Measurements from ENCODE around the gene SLC18A2.

SLC18A2 gene

GRCh38 chr10:117260084-117260483 lies 19.2 kb downstream of the SLC18A2 start:
- POLR2A ChIA-PET: no interaction called here
- WGBS (ENCODE audit: insufficient coverage): 74% methylated on average over 3 of the region's 4 CpGs
- DNase-seq: peak in 1 of 3 donors; percentile 23
- no peaks in the 10 kb centered on the region for H3K9me3 ChIP-seq (ENCODE audit: control extremely low read depth in 1 of 5, control insufficient read depth in 4 of 5, insufficient read depth in 2 of 5, low read depth in 1 of 5, low read length in 4 of 5)
- CTCF ChIA-PET: no interaction called here
- H3K4me1 ChIP-seq (ENCODE audit: control extremely low read depth in 1 of 4, control insufficient read depth in 4 of 4, insufficient read depth in 4 of 4, low read length in 3 of 4): peaks cover 2 to 24% (median 14%) of the 10 kb centered on the region in 4 experiments
- no peak overlapping the region for H3K4me3 ChIP-seq (ENCODE audit: control insufficient read depth in 1 of 7, extremely low read depth in 1 of 7, insufficient read depth in 4 of 7, low read depth in 2 of 7, low read length in 6 of 7)
- H3K36me3 ChIP-seq (ENCODE audit: control insufficient read depth in 4 of 4, insufficient read depth in 4 of 4, low read length in 3 of 4): peaks cover 0 to 31% (median 13%) of the 10 kb centered on the region in 4 experiments
- no peaks in the 10 kb centered on the region for H3K27me3 ChIP-seq (replicated peaks in 2 of 5; ENCODE audit: control insufficient read depth in 4 of 5, insufficient read depth in 5 of 5, low read length in 4 of 5)
- no peak overlapping the region for H3K27ac ChIP-seq (ENCODE audit: insufficient read depth in 1 of 2, low read depth in 1 of 2, low read length in 2 of 2, poor library complexity in 1 of 2, severe bottlenecking in 2 of 2)

GRCh38 chr10:117261501-117261900 lies 20.6 kb downstream of the SLC18A2 start:
- ChIA-PET POLR2A (interaction anchor here (0.6 kb wide), 1 partner anchor 33 kb away, joined by 3 read pairs; no protein-coding TSS in a partner anchor), CTCF (interaction anchor here (0.8 to 1.3 kb wide), 2 partner anchors 10 to 18 kb away, joined by 3 read pairs; no protein-coding TSS in a partner anchor)
- no peaks in the 10 kb centered on the region for H3K27me3 ChIP-seq (replicated peaks in 2 of 5; ENCODE audit: control insufficient read depth in 4 of 5, insufficient read depth in 5 of 5, low read length in 4 of 5)
- no peak overlapping the region for H3K4me3 ChIP-seq (ENCODE audit: control insufficient read depth in 1 of 7, extremely low read depth in 1 of 7, insufficient read depth in 4 of 7, low read depth in 2 of 7, low read length in 6 of 7)
- DNase-seq: no peak
- no peaks in the 10 kb centered on the region for H3K9me3 ChIP-seq (ENCODE audit: control extremely low read depth in 1 of 5, control insufficient read depth in 4 of 5, insufficient read depth in 2 of 5, low read depth in 1 of 5, low read length in 4 of 5)
- 95% methylated on average over 3 of the region's 3 CpGs for WGBS (ENCODE audit: insufficient coverage)
- H3K36me3 ChIP-seq (ENCODE audit: control insufficient read depth in 4 of 4, insufficient read depth in 4 of 4, low read length in 3 of 4): peaks cover 0 to 23% (median 11%) of the 10 kb centered on the region in 4 experiments
- H3K27ac ChIP-seq (ENCODE audit: insufficient read depth in 1 of 2, low read depth in 1 of 2, low read length in 2 of 2, poor library complexity in 1 of 2, severe bottlenecking in 2 of 2): no peak overlapping the region
- peaks cover 2 to 24% (median 14%) of the 10 kb centered on the region in 4 experiments for H3K4me1 ChIP-seq (ENCODE audit: control extremely low read depth in 1 of 4, control insufficient read depth in 4 of 4, insufficient read depth in 4 of 4, low read length in 3 of 4)

- peaks cover 2 to 24% (median 14%) of the 10 kb centered on the region in 4 experiments for H3K4me1 ChIP-seq (ENCODE audit: control extremely low read depth in 1 of 4, control insufficient read depth in 4 of 4, insufficient read depth in 4 of 4, low read length in 3 of 4)
- H3K9me3 ChIP-seq (ENCODE audit: control extremely low read depth in 1 of 5, control insufficient read depth in 4 of 5, insufficient read depth in 2 of 5, low read depth in 1 of 5, low read length in 4 of 5): no peaks in the 10 kb centered on the region
- H3K36me3 ChIP-seq (ENCODE audit: control insufficient read depth in 4 of 4, insufficient read depth in 4 of 4, low read length in 3 of 4): peaks cover 0 to 17% (median 8%) of the 10 kb centered on the region in 4 experiments
- no peak for DNase-seq
- ChIA-PET CTCF (interaction anchor here (0.7 to 1.3 kb wide), 6 partner anchors 9 to 187 kb away, joined by 3 to 5 read pairs (median 3); no protein-coding TSS in a partner anchor), POLR2A (no interaction called here)
- H3K27ac ChIP-seq (ENCODE audit: insufficient read depth in 1 of 2, low read depth in 1 of 2, low read length in 2 of 2, poor library complexity in 1 of 2, severe bottlenecking in 2 of 2): no peak overlapping the region
- H3K27me3 ChIP-seq (replicated peaks in 2 of 5; ENCODE audit: control insufficient read depth in 4 of 5, insufficient read depth in 5 of 5, low read length in 4 of 5): no peaks in the 10 kb centered on the region
- WGBS (ENCODE audit: insufficient coverage): 97% methylated on average over 9 of the region's 10 CpGs
- no peak overlapping the region for H3K4me3 ChIP-seq (ENCODE audit: control insufficient read depth in 1 of 7, extremely low read depth in 1 of 7, insufficient read depth in 4 of 7, low read depth in 2 of 7, low read length in 6 of 7)
These were observed 21.5 kb downstream of the SLC18A2 start for GRCh38 chr10:117262291-117262902.

- Histone ChIP-seq H3K27me3 (replicated peaks in 2 of 5; ENCODE audit: control insufficient read depth in 4 of 5, insufficient read depth in 5 of 5, low read length in 4 of 5) (no peaks in the 10 kb centered on the region), H3K27ac (ENCODE audit: insufficient read depth in 1 of 2, low read depth in 1 of 2, low read length in 2 of 2, poor library complexity in 1 of 2, severe bottlenecking in 2 of 2) (no peak overlapping the region), H3K9me3 (ENCODE audit: control extremely low read depth in 1 of 5, control insufficient read depth in 4 of 5, insufficient read depth in 2 of 5, low read depth in 1 of 5, low read length in 4 of 5) (no peaks in the 10 kb centered on the region), H3K4me1 (ENCODE audit: control extremely low read depth in 1 of 4, control insufficient read depth in 4 of 4, insufficient read depth in 4 of 4, low read length in 3 of 4) (peaks cover 2 to 24% (median 14%) of the 10 kb centered on the region in 4 experiments), H3K36me3 (ENCODE audit: control insufficient read depth in 4 of 4, insufficient read depth in 4 of 4, low read length in 3 of 4) (peaks cover 0 to 17% (median 7%) of the 10 kb centered on the region in 4 experiments), H3K4me3 (ENCODE audit: control insufficient read depth in 1 of 7, extremely low read depth in 1 of 7, insufficient read depth in 4 of 7, low read depth in 2 of 7, low read length in 6 of 7) (no peak overlapping the region)
- WGBS (ENCODE audit: insufficient coverage): 71% methylated on average over 7 of the region's 7 CpGs
- peak in 2 of 3 donors; percentile 40 to 57 for DNase-seq
- ChIA-PET CTCF (interaction anchor here (0.7 to 1.2 kb wide), 4 partner anchors 10 to 187 kb away, joined by 3 to 5 read pairs (median 3); no protein-coding TSS in a partner anchor), POLR2A (no interaction called here)
These were observed 22.0 kb downstream of the SLC18A2 start for GRCh38 chr10:117262903-117263293.

GRCh38 chr10:117264782-117265181 lies 23.9 kb downstream of the SLC18A2 start:
- H3K4me3 ChIP-seq (ENCODE audit: control insufficient read depth in 1 of 7, extremely low read depth in 1 of 7, insufficient read depth in 4 of 7, low read depth in 2 of 7, low read length in 6 of 7): no peak overlapping the region
- H3K27me3 ChIP-seq (replicated peaks in 2 of 5; ENCODE audit: control insufficient read depth in 4 of 5, insufficient read depth in 5 of 5, low read length in 4 of 5): no peaks in the 10 kb centered on the region
- ChIA-PET CTCF (interaction anchor here (0.9 to 3.5 kb wide), 2 partner anchors 22 to 56 kb away, joined by 3 to 12 read pairs; no protein-coding TSS in a partner anchor), POLR2A (no interaction called here)
- DNase-seq: no peak
- no peak overlapping the region for H3K27ac ChIP-seq (ENCODE audit: insufficient read depth in 1 of 2, low read depth in 1 of 2, low read length in 2 of 2, poor library complexity in 1 of 2, severe bottlenecking in 2 of 2)
- H3K9me3 ChIP-seq (ENCODE audit: control extremely low read depth in 1 of 5, control insufficient read depth in 4 of 5, insufficient read depth in 2 of 5, low read depth in 1 of 5, low read length in 4 of 5): no peaks in the 10 kb centered on the region
- WGBS (ENCODE audit: insufficient coverage): 86% methylated on average over 7 of the region's 7 CpGs
- peaks cover 0 to 17% (median 8%) of the 10 kb centered on the region in 4 experiments for H3K36me3 ChIP-seq (ENCODE audit: control insufficient read depth in 4 of 4, insufficient read depth in 4 of 4, low read length in 3 of 4)
- peaks cover 0 to 12% (median 5%) of the 10 kb centered on the region in 4 experiments for H3K4me1 ChIP-seq (ENCODE audit: control extremely low read depth in 1 of 4, control insufficient read depth in 4 of 4, insufficient read depth in 4 of 4, low read length in 3 of 4)

GRCh38 chr10:117266400-117266799 lies 25.5 kb downstream of the SLC18A2 start:
- ChIA-PET POLR2A (no interaction called here), CTCF (interaction anchor here (0.7 to 3.5 kb wide), 3 partner anchors 20 to 163 kb away, joined by 3 to 12 read pairs (median 3); no protein-coding TSS in a partner anchor)
- Histone ChIP-seq H3K36me3 (ENCODE audit: control insufficient read depth in 4 of 4, insufficient read depth in 4 of 4, low read length in 3 of 4) (peaks cover 0 to 17% (median 8%) of the 10 kb centered on the region in 4 experiments), H3K4me1 (ENCODE audit: control extremely low read depth in 1 of 4, control insufficient read depth in 4 of 4, insufficient read depth in 4 of 4, low read length in 3 of 4) (no peaks in the 10 kb centered on the region), H3K27ac (ENCODE audit: insufficient read depth in 1 of 2, low read depth in 1 of 2, low read length in 2 of 2, poor library complexity in 1 of 2, severe bottlenecking in 2 of 2) (no peak overlapping the region), H3K27me3 (replicated peaks in 2 of 5; ENCODE audit: control insufficient read depth in 4 of 5, insufficient read depth in 5 of 5, low read length in 4 of 5) (no peaks in the 10 kb centered on the region), H3K4me3 (ENCODE audit: control insufficient read depth in 1 of 7, extremely low read depth in 1 of 7, insufficient read depth in 4 of 7, low read depth in 2 of 7, low read length in 6 of 7) (no peak overlapping the region), H3K9me3 (ENCODE audit: control extremely low read depth in 1 of 5, control insufficient read depth in 4 of 5, insufficient read depth in 2 of 5, low read depth in 1 of 5, low read length in 4 of 5) (no peaks in the 10 kb centered on the region)
- WGBS (ENCODE audit: insufficient coverage): 100% methylated on average over 7 of the region's 9 CpGs
- DNase-seq: no peak

- no peak overlapping the region for H3K27ac ChIP-seq (ENCODE audit: insufficient read depth in 1 of 2, low read depth in 1 of 2, low read length in 2 of 2, poor library complexity in 1 of 2, severe bottlenecking in 2 of 2)
- H3K4me1 ChIP-seq (ENCODE audit: control extremely low read depth in 1 of 4, control insufficient read depth in 4 of 4, insufficient read depth in 4 of 4, low read length in 3 of 4): no peaks in the 10 kb centered on the region
- H3K9me3 ChIP-seq (ENCODE audit: control extremely low read depth in 1 of 5, control insufficient read depth in 4 of 5, insufficient read depth in 2 of 5, low read depth in 1 of 5, low read length in 4 of 5): no peaks in the 10 kb centered on the region
- no peak for DNase-seq
- ChIA-PET POLR2A (no interaction called here), CTCF (interaction anchor here (0.7 to 3.5 kb wide), 5 partner anchors 12 to 163 kb away, joined by 3 to 12 read pairs (median 3); no protein-coding TSS in a partner anchor)
- WGBS (ENCODE audit: insufficient coverage): no CpG with 5 or more reads among the region's 2 CpGs
- H3K36me3 ChIP-seq (ENCODE audit: control insufficient read depth in 4 of 4, insufficient read depth in 4 of 4, low read length in 3 of 4): peaks cover 0 to 18% (median 6%) of the 10 kb centered on the region in 4 experiments
- no peak overlapping the region for H3K4me3 ChIP-seq (ENCODE audit: control insufficient read depth in 1 of 7, extremely low read depth in 1 of 7, insufficient read depth in 4 of 7, low read depth in 2 of 7, low read length in 6 of 7)
- no peaks in the 10 kb centered on the region for H3K27me3 ChIP-seq (replicated peaks in 2 of 5; ENCODE audit: control insufficient read depth in 4 of 5, insufficient read depth in 5 of 5, low read length in 4 of 5)
These were observed 25.9 kb downstream of the SLC18A2 start for GRCh38 chr10:117266812-117267211.

Data from common myeloid progenitor, CD34-positive (primary cell).